ENCODE results near the gene PRKCA.
"Not testable (repeated sequence)": the region's sequence is repeated elsewhere in the genome, so short reads cannot be mapped to it uniquely, and the experiment has no call there.

The PRKCA gene

GRCh38 chr17:66578781-66579489, 276.5 kb downstream of the PRKCA start:
- DNase-seq (ENCODE audit: low spot score), result no peak

- DNase-seq (ENCODE audit: low spot score), result no peak
These were observed 277.1 kb downstream of the PRKCA start for GRCh38 chr17:66579556-66579955.

GRCh38 chr17:66580184-66580955, 278.0 kb downstream of the PRKCA start:
- no peak for DNase-seq (ENCODE audit: low spot score)

GRCh38 chr17:66580956-66581391, 278.6 kb downstream of the PRKCA start:
- DNase-seq (ENCODE audit: low spot score), result no peak

GRCh38 chr17:66582373-66583111, 280.1 kb downstream of the PRKCA start:
- no peak for DNase-seq (ENCODE audit: low spot score)

- DNase-seq (ENCODE audit: low spot score), result no peak
These were observed 280.8 kb downstream of the PRKCA start for GRCh38 chr17:66583112-66583748.

- DNase-seq (ENCODE audit: low spot score), result no peak
These were observed 282.5 kb downstream of the PRKCA start for GRCh38 chr17:66584927-66585326.

- DNase-seq (ENCODE audit: low spot score), result no peak
These were observed 283.1 kb downstream of the PRKCA start for GRCh38 chr17:66585472-66585871.

- no peak for DNase-seq (ENCODE audit: low spot score)
These were observed 287.5 kb downstream of the PRKCA start for GRCh38 chr17:66589892-66590291.

- no peak for DNase-seq (ENCODE audit: low spot score)
These were observed 290.7 kb downstream of the PRKCA start for GRCh38 chr17:66593116-66593515.

- DNase-seq (ENCODE audit: low spot score), result no peak
These were observed 293.5 kb downstream of the PRKCA start for GRCh38 chr17:66595893-66596292.

GRCh38 chr17:66602659-66603384, 300.4 kb downstream of the PRKCA start:
- no peak for DNase-seq (ENCODE audit: low spot score)

GRCh38 chr17:66604376-66604775, 302.0 kb downstream of the PRKCA start:
- peak; percentile 71 for DNase-seq (ENCODE audit: low spot score)

GRCh38 chr17:66605541-66605940, 303.1 kb downstream of the PRKCA start:
- DNase-seq (ENCODE audit: low spot score), result no peak

GRCh38 chr17:66610361-66611133, 308.1 kb downstream of the PRKCA start:
- DNase-seq (ENCODE audit: low spot score), result no peak

GRCh38 chr17:66611397-66611796, 309.0 kb downstream of the PRKCA start:
- DNase-seq (ENCODE audit: low spot score), result no peak

GRCh38 chr17:66612993-66613392, 310.6 kb downstream of the PRKCA start:
- DNase-seq (ENCODE audit: low spot score), result no peak

- DNase-seq (ENCODE audit: low spot score), result no peak
These were observed 312.1 kb downstream of the PRKCA start for GRCh38 chr17:66614469-66614868.

GRCh38 chr17:66619206-66619605, 316.8 kb downstream of the PRKCA start:
- no peak for DNase-seq (ENCODE audit: low spot score)

- no peak for DNase-seq (ENCODE audit: low spot score)
These were observed 318.1 kb downstream of the PRKCA start for GRCh38 chr17:66620528-66620927.

- DNase-seq (ENCODE audit: low spot score), result not testable (repeated sequence)
These were observed 322.2 kb downstream of the PRKCA start for GRCh38 chr17:66624630-66625029.

Measured in globus pallidus (tissue), 1 donor.